GM12891 (cell line): ENCODE data around the gene PLA2G2C.

Experiments
- PAX5 ChIP-seq: IDR thresholded peaks from 2 replicates; pipeline ENCODE4 v1.6.1; 2011; ENCODE audit warnings: low read length, moderate library complexity, mild to moderate bottlenecking; ENCODE audit not compliant: insufficient read depth, severe bottlenecking
- POLR2A ChIP-seq: IDR thresholded peaks from 2 replicates; pipeline ENCODE4 v1.6.1; 2011; ENCODE audit warnings: low read depth, low read length, control low read depth

DNA sequence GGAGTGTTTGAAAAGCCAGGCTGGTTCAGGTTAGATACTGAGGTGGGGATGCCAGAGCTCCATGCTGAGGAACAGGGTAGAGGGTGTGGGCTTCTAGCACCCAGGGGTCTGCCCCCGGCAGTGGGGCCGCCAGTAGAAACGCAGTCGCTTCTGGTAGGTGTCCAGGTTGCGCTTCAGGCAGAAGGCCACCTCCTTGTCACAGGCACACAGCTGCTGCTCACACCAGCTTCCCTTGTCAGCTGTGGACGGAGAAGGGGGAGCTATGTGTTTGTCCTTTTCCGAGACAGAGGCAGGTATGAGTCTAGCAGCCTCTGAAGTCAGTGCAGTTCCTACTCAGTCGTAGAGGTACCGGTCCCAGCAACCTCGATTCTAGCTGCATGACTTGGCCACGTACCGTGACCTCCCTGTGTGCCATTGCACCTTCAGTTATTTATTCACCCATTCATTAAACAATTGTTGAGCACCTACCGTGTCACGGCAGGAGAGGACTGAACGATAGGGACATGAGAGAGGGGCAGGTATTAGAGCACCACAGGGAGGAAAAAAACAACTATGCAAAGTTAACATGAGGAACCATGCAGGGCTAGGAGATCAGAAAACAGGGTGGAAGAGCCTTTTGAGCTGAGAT is 72.2 kb downstream of the PLA2G2C start:
- TF ChIP-seq POLR2A: no peak
- no peak for TF ChIP-seq PAX5
